Panc1 (cell line): ENCODE data around the gene TBC1D22B. TPM values are rescaled to one million over a fixed set of nuclear protein-coding genes. Genes with fewer than 3 reads are reported as not detected.

Experiments used
- ATAC-seq: fragments of 200-7000 bp; cut with Tn5 transposase; 2 replicates; pipeline ENCODE4 v1.9.1; 2020; ENCODE audit warnings: mild to moderate bottlenecking, moderate library complexity
- BruUV-seq: library from RNA; stranded (reverse); fragments of 400-500 nt; replicated peaks from 2 replicates; lab custom pipeline; 2021; lab: Mats Ljungman, UMichigan
- CTCF ChIA-PET: fragments of 300-600 bp; sonication (Branson Sonifier 250); formaldehyde crosslinking; loops from one replicate; lab custom pipeline; 2022; ENCODE audit warnings: antibody characterized with exemption; lab: Charles Lee
- POLR2A ChIA-PET: fragments of 300-600 bp; sonication (Branson Sonifier 250); formaldehyde crosslinking; loops from one replicate; lab custom pipeline; 2022; ENCODE audit warnings: antibody characterized with exemption; lab: Charles Lee
- DNase-seq: peaks from one replicate; pipeline ENCODE4 v3.0.0-alpha.2; 2010; ENCODE audit warnings: low read depth, low spot score
- H3K27ac ChIP-seq: 2 replicates; pipeline ENCODE4 v1.5.1; 2011; ENCODE audit warnings: mild to moderate bottlenecking, low read length, inconsistent platforms
- H3K27me3 ChIP-seq: fragments of 200-500 bp; sonication (Bioruptor generic); 2 replicates; pipeline ENCODE4 v1.6.0; 2014; ENCODE audit warnings: low read length, inconsistent platforms; ENCODE audit not compliant: control insufficient read depth, insufficient read depth
- H3K36me3 ChIP-seq: fragments of 200-500 bp; sonication (Bioruptor generic); 2 replicates; pipeline ENCODE4 v1.5.1; 2014; ENCODE audit warnings: inconsistent platforms, mild to moderate bottlenecking, low read length, moderate library complexity; ENCODE audit not compliant: control insufficient read depth, insufficient read depth
- H3K4me1 ChIP-seq: 2 replicates; pipeline ENCODE4 v1.5.1; 2011; ENCODE audit warnings: inconsistent platforms, mild to moderate bottlenecking, low read length, moderate library complexity; ENCODE audit not compliant: control insufficient read depth, insufficient read depth
- H3K4me3 ChIP-seq, 2 experiments: 2 replicates each; pipeline ENCODE4 v1.5.1; 2011 to 2012; ENCODE audit warnings: low read depth in 2 of 2, low read length in 2 of 2, mild to moderate bottlenecking in 2 of 2, inconsistent platforms in 1 of 2, moderate library complexity in 1 of 2
- H3K9me3 ChIP-seq: fragments of 200-500 bp; sonication (Bioruptor generic); 2 replicates; pipeline ENCODE4 v1.5.1; 2014; ENCODE audit warnings: low read depth, mild to moderate bottlenecking, inconsistent platforms, low read length, moderate library complexity; ENCODE audit not compliant: control insufficient read depth, insufficient read depth
- CTCF ChIP-seq: fragments of 450-650 bp; IDR thresholded peaks from 2 replicates; pipeline ENCODE4 v1.5.1; 2017; ENCODE audit warnings: mild to moderate bottlenecking
- POLR2AphosphoS5 ChIP-seq: IDR thresholded peaks from 2 replicates; pipeline ENCODE4 v1.6.1; 2012; ENCODE audit warnings: mild to moderate bottlenecking, low read depth, low read length, moderate library complexity
- REST ChIP-seq, 2 experiments: IDR thresholded peaks; 2 replicates each; pipeline ENCODE4 v1.6.1; 2011 to 2012; ENCODE audit warnings: low read depth in 2 of 2, control low read depth in 1 of 2, low read length in 1 of 2, mild to moderate bottlenecking in 1 of 2, moderate library complexity in 1 of 2; ENCODE audit not compliant: insufficient read depth in 1 of 2
- SIN3A ChIP-seq: IDR thresholded peaks from 2 replicates; pipeline ENCODE4 v1.6.1; 2012; ENCODE audit warnings: low read depth, mild to moderate bottlenecking, low read length, moderate library complexity, borderline replicate concordance; ENCODE audit not compliant: insufficient read depth
- TCF7L2 ChIP-seq: IDR thresholded peaks from 2 replicates; pipeline ENCODE4 v1.6.1; 2011; ENCODE audit warnings: mild to moderate bottlenecking, low read depth, low read length, inconsistent platforms
- in situ Hi-C: cut with HindIII; loops from 2 replicates; pipeline ENCODE4 v1.10.0; 2016; ENCODE audit warnings: low sequenced_read_pairs, low pct_unique_long_range_greater_than_20kb
- intact Hi-C: fragments of 100-400 bp; cut with micrococcal nuclease; formaldehyde crosslinking; loops from one replicate; pipeline ENCODE4 v1.10.0; 2022; ENCODE audit not compliant: unreplicated experiment
- total RNA-seq: library from RNA; stranded (reverse); gene quantifications from one replicate; pipeline ENCODE4 v1.2.1, GENCODE V29; 2021; ENCODE audit not compliant: unreplicated experiment

TBC1D22B gene
- total RNA-seq, 1 experiment from 2014 or later = 13.0 TPM

GRCh38 chr6:37282371-37282770, 24.8 kb downstream of the TBC1D22B start:
- no peak for ATAC-seq
- H3K27me3 ChIP-seq = no peaks in the 10 kb centered on the region
- ChIA-PET CTCF (no interaction called here), POLR2A (no interaction called here)
- no peaks in the 10 kb centered on the region for H3K9me3 ChIP-seq
- BruUV-seq = no TSS peak
- in situ Hi-C loops (no loop called here), intact Hi-C loops (no loop called here)
- H3K4me1 ChIP-seq = no peaks in the 10 kb centered on the region
- peaks cover 9% of the 10 kb centered on the region; the same call in 1 of the 2 replicates for H3K36me3 ChIP-seq
- no peak overlapping the region for H3K27ac ChIP-seq
- no peak overlapping the region for H3K4me3 ChIP-seq
- TF ChIP-seq CTCF (no peak), TCF7L2 (no peak), REST (IDR thresholded peaks at IDR 0.05; ENCODE audit: insufficient read depth in 1 of 2, low read depth in 2 of 2, low read length in 1 of 2) (no peak), SIN3A (no peak), POLR2AphosphoS5 (no peak)
- no peak for DNase-seq

GRCh38 chr6:37283268-37283667, 25.7 kb downstream of the TBC1D22B start:
- DNase-seq (no peak), ATAC-seq (no peak)
- Histone ChIP-seq H3K4me1 (no peaks in the 10 kb centered on the region), H3K27me3 (no peaks in the 10 kb centered on the region), H3K27ac (no peak overlapping the region), H3K9me3 (no peaks in the 10 kb centered on the region), H3K36me3 (peaks cover 9% of the 10 kb centered on the region; the same call in 1 of the 2 replicates), H3K4me3 (no peak overlapping the region)
- CTCF ChIA-PET = no interaction called here
- no TSS peak for BruUV-seq
- in situ Hi-C loops = no loop called here
- POLR2A ChIA-PET = no interaction called here
- intact Hi-C loops = no loop called here
- TF ChIP-seq TCF7L2 (no peak), REST (IDR thresholded peaks at IDR 0.05; ENCODE audit: insufficient read depth in 1 of 2, low read depth in 2 of 2, low read length in 1 of 2) (no peak), POLR2AphosphoS5 (no peak), SIN3A (no peak), CTCF (no peak)
